Upper lobe of left lung (tissue), 6 donors: ENCODE results near the gene KCNJ4. TPM values are rescaled to one million over a fixed set of nuclear protein-coding genes. Genes with fewer than 3 reads are reported as not detected.
A peak's percentile ranks its signal among the peaks of the same experiment; 100 is the strongest.

ENCODE experiments used
- ATAC-seq, 2 donors: fragments of 200-7000 bp; cut with Tn5 transposase; one replicate each; pipeline ENCODE4 v1.9.1; 2022; ENCODE audit warnings: mild to moderate bottlenecking in 2 of 2, moderate library complexity in 2 of 2; ENCODE audit not compliant: low FRiP score in 2 of 2
- DNase-seq, 2 donors: peaks; one replicate each; pipeline ENCODE4 v3.0.0-alpha.2; 2019 to 2020
- H3K27ac ChIP-seq, 4 donors: fragments of 200-600 bp; sonication (generic); one replicate each; pipeline ENCODE4 v1.5.1; 2016 to 2019
- H3K27me3 ChIP-seq, 4 donors: fragments of 200-600 bp; sonication (generic); one replicate each; pipeline ENCODE4 v1.5.1; 2017 to 2019
- H3K36me3 ChIP-seq, 4 donors: fragments of 200-600 bp; sonication (generic); one replicate each; pipeline ENCODE4 v1.5.1; 2016 to 2019
- H3K4me1 ChIP-seq, 4 donors: fragments of 200-600 bp; sonication (generic); one replicate each; pipeline ENCODE4 v1.5.1; 2018 to 2019
- H3K4me3 ChIP-seq, 4 donors: fragments of 200-600 bp; sonication (generic); one replicate each; pipeline ENCODE4 v1.5.1; 2017 to 2019; ENCODE audit warnings: mild to moderate bottlenecking in 2 of 4, moderate library complexity in 1 of 4
- H3K9me3 ChIP-seq, 4 donors: fragments of 200-600 bp; sonication (generic); one replicate each; pipeline ENCODE4 v1.5.1; 2018 to 2019
- CTCF ChIP-seq, 6 experiments: fragments of 450-650 bp in 4 of 6; fragments of 200-600 bp in 2 of 6; sonication (generic) in 2 of 6; IDR thresholded peaks; one replicate each; pipeline ENCODE4 v1.5.1; 2016 to 2019; ENCODE audit warnings: antibody characterized with exemption in 6 of 6
- EP300 ChIP-seq, 4 donors: sonication (generic); formaldehyde crosslinking; IDR thresholded peaks; one replicate each; pipeline ENCODE4 v1.5.1; 2017; ENCODE audit warnings: antibody characterized with exemption in 4 of 4, control low read depth in 2 of 4
- POLR2A ChIP-seq, 4 donors: fragments of 450-650 bp; IDR thresholded peaks; one replicate each; pipeline ENCODE4 v1.5.1; 2016 to 2017; ENCODE audit warnings: antibody characterized with exemption in 4 of 4, mild to moderate bottlenecking in 2 of 4
- POLR2AphosphoS5 ChIP-seq, 2 donors: sonication (generic); formaldehyde crosslinking; IDR thresholded peaks; one replicate each; pipeline ENCODE4 v1.5.1; 2017; ENCODE audit warnings: antibody characterized with exemption in 2 of 2
- WGBS, 2 donors: methylation state at CpG; one replicate each; pipeline ENCODE4 v1.1.5; 2017 to 2018; 5-methylcytosine and 5-hydroxymethylcytosine counted together
- total RNA-seq, 6 donors: library from RNA; depleted of rRNA in 4 of 6; stranded (reverse); fragments of >200 nt in 4 of 6; gene quantifications; one replicate each; pipeline versions ENCODE4 v1.1.0 to v1.2.1, GENCODE V29; 2016 to 2021
- donor health status: DM: no; HTN: no; CAD: no; lungs with moderate emphysema.
- donor health status: DM: no; HTN: yes; CAD: no; lungs with severe emphysema.

KCNJ4 gene
- total RNA-seq, 6 donors from 2014 or later = not detected

- Histone ChIP-seq H3K27me3 (no peaks in the 10 kb centered on the region), H3K4me1 (peaks cover 9 to 11% (median 11%) of the 10 kb centered on the region in 4 donors), H3K27ac (no peak overlapping the region), H3K9me3 (no peaks in the 10 kb centered on the region), H3K4me3 (no peak overlapping the region), H3K36me3 (no peaks in the 10 kb centered on the region)
- 81% methylated on average over 14 to 17 of the region's 22 CpGs for WGBS, 2 donors
- peak in 1 of 2 donors; percentile 19 for DNase-seq
- no peak for TF ChIP-seq CTCF (IDR thresholded peaks at IDR 0.05)
- ATAC-seq = peak in 1 of 2 donors; percentile 33
These were observed 39.3 kb downstream of the KCNJ4 start for GRCh38 chr22:38415561-38416321.

- WGBS, 2 donors = 85 to 87% methylated on average over 10 to 12 of the region's 12 CpGs
- Histone ChIP-seq H3K27me3 (no peaks in the 10 kb centered on the region), H3K4me1 (peaks cover 9 to 11% (median 11%) of the 10 kb centered on the region in 4 donors), H3K36me3 (no peaks in the 10 kb centered on the region), H3K27ac (no peak overlapping the region), H3K9me3 (no peaks in the 10 kb centered on the region), H3K4me3 (no peak overlapping the region)
- ATAC-seq = no peak
- TF ChIP-seq POLR2A (IDR thresholded peaks at IDR 0.05) = no peak
- no peak for TF ChIP-seq CTCF (IDR thresholded peaks at IDR 0.05)
- DNase-seq = peak in 1 of 2 donors; percentile 17
These were observed 40.0 kb downstream of the KCNJ4 start for GRCh38 chr22:38415046-38415445.

DNA sequence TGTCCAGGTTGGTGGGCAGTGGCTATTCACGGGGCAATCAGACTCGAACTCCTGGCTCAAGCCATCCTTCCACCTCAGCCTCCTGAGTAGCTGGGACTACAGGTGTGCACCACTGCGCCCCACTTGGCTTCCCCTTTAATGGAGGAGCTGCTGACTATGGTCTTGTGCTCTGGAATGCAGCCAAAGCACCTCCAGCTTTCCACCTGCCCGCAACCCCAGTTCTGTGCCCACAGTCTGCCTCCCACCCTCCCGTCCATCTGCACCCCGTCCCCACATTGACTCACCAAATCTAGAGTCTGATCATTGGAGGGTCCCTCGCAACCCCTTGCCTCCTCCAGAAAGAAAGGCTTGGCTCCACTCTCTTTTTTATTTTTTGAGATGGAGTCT lies 41.0 kb downstream of the KCNJ4 start:
- Histone ChIP-seq H3K27me3 (no peaks in the 10 kb centered on the region), H3K9me3 (no peaks in the 10 kb centered on the region), H3K27ac (no peak overlapping the region), H3K36me3 (no peaks in the 10 kb centered on the region), H3K4me1 (peaks cover 9 to 11% (median 11%) of the 10 kb centered on the region in 4 donors), H3K4me3 (no peak overlapping the region)
- WGBS, 2 donors = 93 to 95% methylated on average over 7 of the region's 7 CpGs
- TF ChIP-seq POLR2A (IDR thresholded peaks at IDR 0.05) (no peak), EP300 (IDR thresholded peaks at IDR 0.05) (no peak), CTCF (IDR thresholded peaks at IDR 0.05) (no peak)
- ATAC-seq = no peak
- peak in 1 of 2 donors; percentile 18 for DNase-seq

GRCh38 chr22:38413085-38414008 lies 41.7 kb downstream of the KCNJ4 start:
- DNase-seq = peak in 1 of 2 donors; percentile 21
- no peak for TF ChIP-seq EP300 (IDR thresholded peaks at IDR 0.05)
- TF ChIP-seq POLR2A (IDR thresholded peaks at IDR 0.05) = no peak
- TF ChIP-seq CTCF (IDR thresholded peaks at IDR 0.05) = peak in 1 of 6 experiments; percentile 3
- TF ChIP-seq POLR2AphosphoS5 (IDR thresholded peaks at IDR 0.05) = no peak
- Histone ChIP-seq H3K27me3 (no peaks in the 10 kb centered on the region), H3K4me1 (peaks cover 9 to 11% (median 11%) of the 10 kb centered on the region in 4 donors), H3K27ac (no peak overlapping the region), H3K4me3 (peak overlapping the region in 3 of 4 donors; percentile 13 to 39 (median 27)), H3K9me3 (no peaks in the 10 kb centered on the region), H3K36me3 (no peaks in the 10 kb centered on the region)
- ATAC-seq = peak in 1 of 2 donors; percentile 15
- 48 to 50% methylated on average over 13 to 20 of the region's 20 CpGs for WGBS, 2 donors
